HCT116 (cell line): ENCODE results near the gene TMEM140. TPM values are rescaled to one million over a fixed set of nuclear protein-coding genes. Genes with fewer than 3 reads are reported as not detected.

Source experiments
- ATAC-seq: fragments of 200-7000 bp; cut with Tn5 transposase; 2 replicates; pipeline ENCODE4 v1.9.1; 2020; ENCODE audit warnings: mild to moderate bottlenecking, moderate library complexity
- BruUV-seq: library from RNA; stranded (reverse); fragments of 400-500 nt; replicated peaks from 2 replicates; lab custom pipeline; 2021; lab: Mats Ljungman, UMichigan
- CTCF ChIA-PET: fragments of 300-600 bp; sonication (Branson Sonifier 250); formaldehyde crosslinking; loops from one replicate; lab custom pipeline; 2021; ENCODE audit warnings: antibody characterized with exemption; lab: Charles Lee
- POLR2A ChIA-PET: fragments of 300-600, 350-600 bp; sonication (Branson Sonifier 250); formaldehyde crosslinking; loops from one replicate; lab custom pipeline; 2021; ENCODE audit warnings: antibody characterized with exemption; lab: Charles Lee
- RAD21 ChIA-PET, 2 experiments: fragments of 300-600 bp; sonication (Branson Sonifier 250); formaldehyde crosslinking; loops; one replicate each; lab custom pipeline; 2023; ENCODE audit warnings: low total read pairs in 2 of 2; ENCODE audit not compliant: uncharacterized antibody in 2 of 2, unreplicated experiment in 2 of 2, low non-redundant PET in 1 of 2; lab: Charles Lee
- DNase-seq: peaks from one replicate; pipeline ENCODE4 v3.0.0-alpha.2; 2010; ENCODE audit warnings: low read depth, low spot score
- H2AFZ ChIP-seq: fragments of 200-600 bp; shearing (Covaris generic), sonication (generic); 2 replicates; pipeline ENCODE4 v1.6.1; 2017; ENCODE audit warnings: low read depth, mixed run types, mixed read lengths, antibody characterized with exemption, low read length; ENCODE audit not compliant: poor library complexity, severe bottlenecking
- H3K27ac ChIP-seq: 2 replicates; pipeline ENCODE4 v1.5.1; 2012; ENCODE audit warnings: low read depth, low read length
- H3K27me3 ChIP-seq: fragments of 200-600 bp; sonication (generic); 2 replicates; pipeline ENCODE4 v1.6.1; 2016; ENCODE audit warnings: mixed run types, low read length, mixed read lengths; ENCODE audit not compliant: insufficient read depth
- H3K36me3 ChIP-seq, 2 experiments: fragments of 200-500 bp in 1 of 2; fragments of 200-600 bp in 1 of 2; sonication (Bioruptor generic) in 1 of 2; sonication (generic) in 1 of 2; 2 replicates each; pipeline versions ENCODE4 v1.5.1 to v1.6.1; 2014 to 2016; ENCODE audit warnings: low read length in 2 of 2, inconsistent platforms in 1 of 2, mixed read lengths in 1 of 2, mixed run types in 1 of 2; ENCODE audit not compliant: insufficient read depth in 2 of 2, control insufficient read depth in 1 of 2
- H3K4me1 ChIP-seq, 2 experiments: fragments of 200-600 bp in 1 of 2; sonication (generic) in 1 of 2; 2 replicates each; pipeline versions ENCODE4 v1.5.1 to v1.6.1; 2012 to 2017; ENCODE audit warnings: low read length in 2 of 2, inconsistent platforms in 1 of 2, mild to moderate bottlenecking in 1 of 2, mixed read lengths in 1 of 2, mixed run types in 1 of 2, moderate library complexity in 1 of 2; ENCODE audit not compliant: insufficient read depth in 2 of 2, control insufficient read depth in 1 of 2
- H3K4me2 ChIP-seq: fragments of 200-600 bp; sonication (generic); 2 replicates; pipeline ENCODE4 v1.6.1; 2017; ENCODE audit warnings: mixed run types, low read length, mixed read lengths
- H3K4me3 ChIP-seq, 2 experiments: fragments of 200-600 bp in 1 of 2; sonication (generic) in 1 of 2; replicated peaks in 1 of 2; 2 replicates each; pipeline ENCODE4 v1.5.1; 2011 to 2016; ENCODE audit warnings: low read length in 2 of 2, control low read depth in 1 of 2, low read depth in 1 of 2, mild to moderate bottlenecking in 1 of 2, mixed read lengths in 1 of 2, mixed run types in 1 of 2
- H3K79me2 ChIP-seq: fragments of 200-600 bp; sonication (generic); 2 replicates; pipeline ENCODE4 v1.6.1; 2017; ENCODE audit warnings: mild to moderate bottlenecking, mixed run types, low read length, moderate library complexity, mixed read lengths; ENCODE audit not compliant: insufficient read depth
- H3K9ac ChIP-seq: fragments of 200-600 bp; sonication (generic); 2 replicates; pipeline ENCODE4 v1.6.1; 2016; ENCODE audit warnings: low read length, mixed read lengths
- H3K9me2 ChIP-seq: fragments of 200-600 bp; sonication (generic), shearing (Covaris generic); 2 replicates; pipeline ENCODE4 v1.6.1; 2017; ENCODE audit warnings: mixed run types, mild to moderate bottlenecking, moderate library complexity; ENCODE audit not compliant: insufficient read depth
- H3K9me3 ChIP-seq, 2 experiments: fragments of 200-500 bp in 1 of 2; fragments of 200-600 bp in 1 of 2; sonication (Bioruptor generic) in 1 of 2; sonication (generic) in 1 of 2; 2 replicates each; pipeline ENCODE4 v1.6.1; 2014 to 2017; ENCODE audit warnings: low read length in 2 of 2, mixed read lengths in 2 of 2, inconsistent platforms in 1 of 2, low read depth in 1 of 2, mild to moderate bottlenecking in 1 of 2, mixed run types in 1 of 2, moderate library complexity in 1 of 2; ENCODE audit not compliant: control insufficient read depth in 1 of 2, insufficient read depth in 1 of 2
- H4K20me1 ChIP-seq: fragments of 200-600 bp; sonication (generic), shearing (Covaris generic); 2 replicates; pipeline ENCODE4 v1.6.1; 2017; ENCODE audit warnings: mixed run types, mild to moderate bottlenecking, moderate library complexity; ENCODE audit not compliant: insufficient read depth
- CEBPB ChIP-seq: IDR thresholded peaks from 2 replicates; pipeline ENCODE4 v1.6.1; 2012; ENCODE audit warnings: low read depth
- EGR1 ChIP-seq: IDR thresholded peaks from 2 replicates; pipeline ENCODE4 v1.6.1; 2012; ENCODE audit warnings: low read depth
- EZH2phosphoT487 ChIP-seq: fragments of 200-600 bp; IDR thresholded peaks from 2 replicates; pipeline ENCODE4 v1.6.1; 2018; ENCODE audit warnings: antibody characterized with exemption, borderline replicate concordance
- FOSL1 ChIP-seq: IDR thresholded peaks from 2 replicates; pipeline ENCODE4 v1.6.1; 2012; ENCODE audit warnings: low read depth
- POLR2A ChIP-seq: IDR thresholded peaks from 2 replicates; pipeline ENCODE4 v1.7.0; 2011; ENCODE audit warnings: borderline replicate concordance; ENCODE audit not compliant: insufficient read depth, insufficient read length; ENCODE audit errors: extremely low read depth
- POLR2AphosphoS5 ChIP-seq: IDR thresholded peaks from 2 replicates; pipeline ENCODE4 v1.6.1; 2011; ENCODE audit warnings: mild to moderate bottlenecking, low read depth, low read length, moderate library complexity
- SRF ChIP-seq: IDR thresholded peaks from 2 replicates; pipeline ENCODE4 v1.6.1; 2012; ENCODE audit warnings: low read depth
- TCF7L2 ChIP-seq: IDR thresholded peaks from 2 replicates; pipeline ENCODE4 v1.7.0; 2011; ENCODE audit warnings: borderline replicate concordance, inconsistent platforms; ENCODE audit not compliant: insufficient read depth, insufficient read length; ENCODE audit errors: extremely low read depth
- YY1 ChIP-seq: IDR thresholded peaks from 2 replicates; pipeline ENCODE4 v1.6.1; 2011; ENCODE audit warnings: low read length, low read depth, moderate library complexity, mild to moderate bottlenecking; ENCODE audit not compliant: insufficient replicate concordance; ENCODE audit errors: extremely low read depth
- ZFX ChIP-seq: fragments of 450-650 bp; IDR thresholded peaks from 2 replicates; pipeline ENCODE4 v1.6.1; 2017
- intact Hi-C: fragments of 100-400 bp; cut with micrococcal nuclease; formaldehyde crosslinking; loops from 2 replicates; pipeline ENCODE4 v1.10.0; 2022
- total RNA-seq: library from RNA; stranded (reverse); gene quantifications from one replicate; pipeline ENCODE4 v1.2.1, GENCODE V29; 2021; ENCODE audit not compliant: unreplicated experiment

The TMEM140 gene
- total RNA-seq, 1 experiment from 2014 or later = not detected

DNA sequence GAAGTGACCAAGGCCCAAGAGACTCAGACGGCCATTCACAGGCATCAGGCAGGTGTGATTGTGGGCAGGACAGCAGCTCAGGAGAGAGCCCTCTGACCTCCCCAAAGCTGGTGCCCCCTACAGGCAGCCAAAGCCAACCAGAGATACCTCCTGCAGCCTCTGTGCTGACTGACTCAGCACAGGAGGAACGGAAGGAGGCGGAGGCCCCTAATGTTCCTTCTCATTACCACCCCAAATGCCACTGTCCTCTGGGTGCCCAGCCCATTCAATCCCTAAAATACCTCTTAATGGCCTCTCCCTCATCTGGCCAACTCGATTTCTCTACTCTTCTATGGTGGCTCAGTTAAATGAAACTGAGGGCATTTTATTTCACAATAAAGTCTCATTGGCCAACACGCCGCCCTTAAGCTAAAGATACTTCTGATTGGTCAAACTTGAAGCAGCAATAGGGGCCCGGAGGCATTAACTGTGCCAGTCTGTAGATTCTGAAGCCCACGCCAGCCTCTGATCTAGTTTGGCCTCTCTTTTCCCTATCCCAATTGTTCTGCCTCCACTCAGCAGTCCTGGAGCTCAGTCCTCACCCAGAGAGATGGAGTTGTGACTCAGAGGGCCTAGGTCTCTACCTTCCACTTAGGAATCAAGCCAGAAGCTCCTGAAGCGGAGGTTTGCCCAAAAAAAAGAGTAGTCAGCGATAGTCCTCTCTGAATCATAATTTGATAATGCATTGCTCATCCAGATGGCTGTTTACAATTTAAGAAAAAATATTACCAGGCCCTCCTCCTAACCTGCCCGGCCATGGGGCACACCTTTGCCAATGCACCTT is 21.5 kb downstream of the TMEM140 start (continued):
- TF ChIP-seq EGR1 (no peak), TCF7L2 (no peak), ZFX (no peak), CEBPB (no peak), YY1 (no peak)
- TF ChIP-seq, all 23 proteins: peak for 5

GRCh38 chr7:135169964-135170273 is 22.0 kb downstream of the TMEM140 start:
- H3K4me1 ChIP-seq = peaks cover 0 to 18% of the 10 kb centered on the region in 2 experiments; a peak in 2 of 4 replicates
- peaks cover 7 to 36% of the 10 kb centered on the region in 2 experiments; a peak in 2 of 4 replicates for H3K36me3 ChIP-seq
- H3K4me2 ChIP-seq = peak overlapping the region; percentile 98
- TF ChIP-seq POLR2AphosphoS5 = no peak
- no peak for TF ChIP-seq SRF
- no peak for TF ChIP-seq TCF7L2
- TF ChIP-seq YY1 = no peak
- TF ChIP-seq EZH2phosphoT487 = no peak
- no peak for TF ChIP-seq POLR2A
- TF ChIP-seq FOSL1 = no peak
- ATAC-seq = no peak
- no peaks in the 10 kb centered on the region for H3K9me3 ChIP-seq
- H3K27ac ChIP-seq = peak overlapping the region; percentile 92
- no peak overlapping the region for H2AFZ ChIP-seq
- H3K4me3 ChIP-seq = peak overlapping the region; percentile 81 to 83
- RAD21 ChIA-PET = interaction anchor here in 1 of 2 experiments (1.3 kb wide), 1 partner anchor 183 kb away, joined by 3 read pairs; the partner anchor contains the start of gene AGBL3
- H3K27me3 ChIP-seq = no peaks in the 10 kb centered on the region
- CTCF ChIA-PET = interaction anchor here (0.6 to 1.9 kb wide), 12 partner anchors 8 to 537 kb away, joined by 3 to 25 read pairs (median 4); partner anchors contain the start of gene AGBL3
- no peak for DNase-seq
- BruUV-seq = no TSS peak
- no peaks in the 10 kb centered on the region for H3K9me2 ChIP-seq
- peaks cover 29% of the 10 kb centered on the region for H3K79me2 ChIP-seq
- POLR2A ChIA-PET = interaction anchor here (1.0 to 1.5 kb wide), 3 partner anchors 10 to 184 kb away, joined by 3 to 12 read pairs (median 4); partner anchors contain the start of gene AGBL3
- H3K9ac ChIP-seq = peak overlapping the region; percentile 93
- peaks cover 3% of the 10 kb centered on the region; the same call in 1 of the 2 replicates for H4K20me1 ChIP-seq
- intact Hi-C loops = loop anchor here (1.0 to 10.0 kb wide), 3 partner anchors 184 to 475 kb away; partner anchors contain the start of gene AGBL3
